Progenitor cell of endocrine pancreas (in vitro differentiated cells): ENCODE measurements around the gene NR1H4. TPM values are rescaled to one million over a fixed set of nuclear protein-coding genes. Genes with fewer than 3 reads are reported as not detected.

Experiments used
- DNase-seq: peaks from one replicate; pipeline ENCODE4 v3.0.0; 2021; ENCODE audit warnings: low spot score; ENCODE audit not compliant: unreplicated experiment
- H3K27ac Mint-ChIP-seq: 2 replicates; pipeline ENCODE4 v1.8.0; 2021; ENCODE audit warnings: mild to moderate bottlenecking, moderate library complexity, mixed read lengths
- H3K27me3 Mint-ChIP-seq: 2 replicates; pipeline ENCODE4 v1.8.0; 2021; ENCODE audit warnings: mixed read lengths
- H3K36me3 Mint-ChIP-seq: 2 replicates; pipeline ENCODE4 v1.8.0; 2022; ENCODE audit warnings: mixed read lengths; ENCODE audit not compliant: insufficient read depth
- H3K4me1 Mint-ChIP-seq: 2 replicates; pipeline ENCODE4 v1.8.0; 2021; ENCODE audit warnings: low read depth, mixed read lengths
- H3K4me3 Mint-ChIP-seq: 2 replicates; pipeline ENCODE4 v1.8.0; 2021; ENCODE audit warnings: low read depth, mild to moderate bottlenecking, moderate library complexity, mixed read lengths
- H3K9me3 Mint-ChIP-seq: 2 replicates; pipeline ENCODE4 v1.8.0; 2021; ENCODE audit warnings: low read depth, mixed read lengths
- total RNA-seq: library from RNA; stranded (reverse); gene quantifications from 2 replicates; pipeline ENCODE4 v1.2.1, GENCODE V29; 2021
- TF ChIP-seq, protein P1 (sequence below): fragments of 200-600 bp; sonication (generic); IDR thresholded peaks from one replicate; pipeline ENCODE4 v1.5.0; 2021; ENCODE audit warnings: antibody characterized with exemption, mild to moderate bottlenecking; ENCODE audit not compliant: unreplicated experiment

Gene NR1H4
- total RNA-seq, 1 donor from 2014 or later: not detected

DNA sequence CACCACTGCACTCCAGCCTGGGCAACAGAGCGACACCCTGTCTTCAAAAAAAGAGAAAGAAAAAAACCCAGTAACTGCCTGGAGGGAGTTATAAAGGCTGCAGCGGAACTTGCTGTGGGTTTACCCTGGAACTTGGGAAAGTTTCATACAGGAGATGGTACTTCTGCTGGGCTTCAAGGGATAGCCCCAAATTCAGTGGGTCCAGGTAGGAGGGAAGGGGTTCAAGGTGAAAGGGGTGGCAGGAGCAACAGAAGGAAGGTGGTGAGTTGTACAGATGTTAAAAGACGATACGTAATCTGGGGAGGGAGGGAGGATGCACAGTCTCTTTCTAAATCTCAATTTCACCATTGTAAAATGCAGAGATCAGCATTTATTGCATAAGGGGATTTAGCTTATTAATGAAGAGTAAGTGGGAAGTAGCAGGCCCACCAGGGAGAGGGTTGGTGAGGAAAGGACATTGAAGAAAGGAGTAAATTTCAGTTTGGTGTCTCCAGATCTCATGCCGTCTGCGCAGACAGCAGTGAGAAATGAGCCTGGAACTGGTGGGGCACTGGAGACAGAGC is 91.3 kb downstream of the NR1H4 start:
- Mint-ChIP-seq H3K9me3 (peaks cover 2% of the 10 kb centered on the region), H3K27me3 (peaks cover 8% of the 10 kb centered on the region), H3K4me1 (peaks cover 4% of the 10 kb centered on the region), H3K4me3 (no peak overlapping the region), H3K27ac (no peak overlapping the region), H3K36me3 (no peaks in the 10 kb centered on the region)
- DNase-seq: no peak
- TF ChIP-seq, protein P1, sequence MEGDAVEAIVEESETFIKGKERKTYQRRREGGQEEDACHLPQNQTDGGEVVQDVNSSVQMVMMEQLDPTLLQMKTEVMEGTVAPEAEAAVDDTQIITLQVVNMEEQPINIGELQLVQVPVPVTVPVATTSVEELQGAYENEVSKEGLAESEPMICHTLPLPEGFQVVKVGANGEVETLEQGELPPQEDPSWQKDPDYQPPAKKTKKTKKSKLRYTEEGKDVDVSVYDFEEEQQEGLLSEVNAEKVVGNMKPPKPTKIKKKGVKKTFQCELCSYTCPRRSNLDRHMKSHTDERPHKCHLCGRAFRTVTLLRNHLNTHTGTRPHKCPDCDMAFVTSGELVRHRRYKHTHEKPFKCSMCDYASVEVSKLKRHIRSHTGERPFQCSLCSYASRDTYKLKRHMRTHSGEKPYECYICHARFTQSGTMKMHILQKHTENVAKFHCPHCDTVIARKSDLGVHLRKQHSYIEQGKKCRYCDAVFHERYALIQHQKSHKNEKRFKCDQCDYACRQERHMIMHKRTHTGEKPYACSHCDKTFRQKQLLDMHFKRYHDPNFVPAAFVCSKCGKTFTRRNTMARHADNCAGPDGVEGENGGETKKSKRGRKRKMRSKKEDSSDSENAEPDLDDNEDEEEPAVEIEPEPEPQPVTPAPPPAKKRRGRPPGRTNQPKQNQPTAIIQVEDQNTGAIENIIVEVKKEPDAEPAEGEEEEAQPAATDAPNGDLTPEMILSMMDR: no peak

GRCh38 chr12:100565987-100566545 is 92.4 kb downstream of the NR1H4 start:
- Mint-ChIP-seq H3K9me3 (no peaks in the 10 kb centered on the region), H3K36me3 (no peaks in the 10 kb centered on the region), H3K4me3 (no peak overlapping the region), H3K4me1 (peaks cover 4% of the 10 kb centered on the region), H3K27ac (no peak overlapping the region), H3K27me3 (peaks cover 12% of the 10 kb centered on the region)
- TF ChIP-seq, protein P1: no peak
- no peak for DNase-seq

GRCh38 chr12:100566887-100567637 is 93.4 kb downstream of the NR1H4 start:
- Mint-ChIP-seq H3K36me3 (no peaks in the 10 kb centered on the region), H3K4me1 (peaks cover 4% of the 10 kb centered on the region)

DNA sequence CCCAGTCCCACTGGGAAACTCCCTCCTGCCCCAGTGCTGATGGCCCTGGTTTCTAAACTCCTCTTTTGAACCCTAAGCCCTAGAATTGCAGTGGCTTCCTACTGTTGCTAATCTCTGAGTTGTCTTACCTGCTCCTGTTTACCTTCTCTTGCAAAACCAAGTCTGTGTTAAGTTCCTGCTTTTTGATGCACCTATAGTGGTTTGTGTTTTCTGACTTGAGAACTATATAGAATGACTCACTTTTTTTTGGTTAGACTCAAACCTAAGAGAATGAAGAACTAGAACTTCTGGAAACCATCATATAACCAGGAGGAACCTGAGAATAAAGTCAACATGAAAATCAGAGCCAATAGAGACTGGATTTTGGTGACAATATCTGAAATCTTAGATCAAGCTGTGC is 94.3 kb downstream of the NR1H4 start:
- peaks cover 24% of the 10 kb centered on the region for H3K27me3 Mint-ChIP-seq
- no peaks in the 10 kb centered on the region for H3K36me3 Mint-ChIP-seq
- H3K27ac Mint-ChIP-seq: no peak overlapping the region
- TF ChIP-seq, protein P1: no peak
- H3K9me3 Mint-ChIP-seq: no peaks in the 10 kb centered on the region
- DNase-seq: no peak
- H3K4me1 Mint-ChIP-seq: peaks cover 5% of the 10 kb centered on the region
- H3K4me3 Mint-ChIP-seq: no peak overlapping the region

More at GRCh38 chr12:100566887-100567637, 93.4 kb downstream of the NR1H4 start:
- no peak overlapping the region for H3K27ac Mint-ChIP-seq
- no peak overlapping the region for H3K4me3 Mint-ChIP-seq
- peaks cover 20% of the 10 kb centered on the region for H3K27me3 Mint-ChIP-seq
- H3K9me3 Mint-ChIP-seq: no peaks in the 10 kb centered on the region
- TF ChIP-seq, protein P1: no peak
- no peak for DNase-seq

DNA sequence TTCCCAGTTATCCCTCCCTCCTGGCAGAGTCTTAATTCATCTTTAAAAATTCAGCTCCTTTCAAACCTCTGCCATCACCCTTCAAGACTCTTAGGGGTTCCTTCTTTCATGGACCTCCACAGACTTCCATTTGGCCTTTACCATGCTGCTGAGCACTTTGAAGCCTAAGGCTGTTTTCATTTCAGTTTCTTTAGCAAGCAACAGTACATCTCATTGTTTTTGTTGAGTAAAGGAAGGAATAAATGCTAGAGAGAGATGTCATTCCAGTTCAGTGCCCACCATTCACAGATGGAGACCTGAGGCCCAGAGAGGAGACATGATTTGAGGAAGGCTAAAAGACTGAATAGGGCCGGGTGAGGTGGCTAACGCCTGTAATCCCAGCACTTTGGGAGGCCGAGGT is 98.5 kb downstream of the NR1H4 start:
- peaks cover 18% of the 10 kb centered on the region for H3K4me1 Mint-ChIP-seq
- H3K36me3 Mint-ChIP-seq: no peaks in the 10 kb centered on the region
- peak overlapping the region; percentile 51 for H3K4me3 Mint-ChIP-seq
- no peaks in the 10 kb centered on the region for H3K9me3 Mint-ChIP-seq
- TF ChIP-seq, protein P1: no peak
- DNase-seq: no peak
- H3K27me3 Mint-ChIP-seq: peaks cover 16% of the 10 kb centered on the region
- no peak overlapping the region for H3K27ac Mint-ChIP-seq
